Measurements from ENCODE around the gene C1QTNF12. TPM values are rescaled to one million over a fixed set of nuclear protein-coding genes. Genes with fewer than 3 reads are reported as not detected.
"Not testable (repeated sequence)": the region's sequence is repeated elsewhere in the genome, so short reads cannot be mapped to it uniquely, and the experiment has no call there.

C1QTNF12 gene
- total RNA-seq, 2 experiments from 2014 or later: 2.4 to 3.8 TPM

- H3K9me3 Mint-ChIP-seq: no peaks in the 10 kb centered on the region
- no peak overlapping the region for H3K27ac Mint-ChIP-seq
- H3K36me3 Mint-ChIP-seq: peaks cover 35% of the 10 kb centered on the region
- peaks cover 8% of the 10 kb centered on the region for H3K4me1 Mint-ChIP-seq
- H3K4me3 Mint-ChIP-seq: no peak overlapping the region
- no peak for DNase-seq
- no peaks in the 10 kb centered on the region for H3K27me3 Mint-ChIP-seq
Observed at GRCh38 chr1:1255611-1256010, 9.1 kb upstream of the C1QTNF12 start.

GRCh38 chr1:1255078-1255477, 8.6 kb upstream of the C1QTNF12 start:
- Mint-ChIP-seq H3K9me3 (no peaks in the 10 kb centered on the region), H3K27me3 (no peaks in the 10 kb centered on the region), H3K36me3 (peaks cover 35% of the 10 kb centered on the region), H3K27ac (no peak overlapping the region), H3K4me3 (no peak overlapping the region), H3K4me1 (peaks cover 11% of the 10 kb centered on the region)
- DNase-seq: no peak

- no peak overlapping the region for H3K27ac Mint-ChIP-seq
- no peaks in the 10 kb centered on the region for H3K9me3 Mint-ChIP-seq
Observed at GRCh38 chr1:1254667-1254998, 8.1 kb upstream of the C1QTNF12 start.

GRCh38 chr1:1253972-1254666, 7.6 kb upstream of the C1QTNF12 start:
- no peak overlapping the region for H3K4me3 Mint-ChIP-seq
- peaks cover 14% of the 10 kb centered on the region for H3K4me1 Mint-ChIP-seq
- H3K36me3 Mint-ChIP-seq: peaks cover 29% of the 10 kb centered on the region
- no peaks in the 10 kb centered on the region for H3K27me3 Mint-ChIP-seq
- DNase-seq: no peak
- no peaks in the 10 kb centered on the region for H3K9me3 Mint-ChIP-seq
- no peak overlapping the region for H3K27ac Mint-ChIP-seq

More at GRCh38 chr1:1254667-1254998, 8.1 kb upstream of the C1QTNF12 start:
- H3K4me1 Mint-ChIP-seq: peaks cover 13% of the 10 kb centered on the region
- no peak for DNase-seq
- H3K36me3 Mint-ChIP-seq: peaks cover 32% of the 10 kb centered on the region
- no peaks in the 10 kb centered on the region for H3K27me3 Mint-ChIP-seq
- H3K4me3 Mint-ChIP-seq: no peak overlapping the region

- Mint-ChIP-seq H3K4me1 (peaks cover 14% of the 10 kb centered on the region), H3K27me3 (no peaks in the 10 kb centered on the region), H3K36me3 (peaks cover 26% of the 10 kb centered on the region), H3K27ac (peak overlapping the region; percentile 38), H3K9me3 (no peaks in the 10 kb centered on the region), H3K4me3 (no peak overlapping the region)
- no peak for DNase-seq
Observed at GRCh38 chr1:1253314-1253713, 6.8 kb upstream of the C1QTNF12 start.

GRCh38 chr1:1250786-1251284, 4.3 kb upstream of the C1QTNF12 start:
- no peaks in the 10 kb centered on the region for H3K27me3 Mint-ChIP-seq
- peaks cover 21% of the 10 kb centered on the region for H3K36me3 Mint-ChIP-seq
- H3K9me3 Mint-ChIP-seq: no peaks in the 10 kb centered on the region
- H3K4me1 Mint-ChIP-seq: peaks cover 14% of the 10 kb centered on the region
- peak; percentile 81 for DNase-seq
- H3K27ac Mint-ChIP-seq: peak overlapping the region; percentile 93
- peak overlapping the region; percentile 54 for H3K4me3 Mint-ChIP-seq

GRCh38 chr1:1248009-1248913, 1.7 kb upstream of the C1QTNF12 start:
- H3K9me3 Mint-ChIP-seq, H3K27ac Mint-ChIP-seq, H3K27me3 Mint-ChIP-seq, H3K4me3 Mint-ChIP-seq, DNase-seq: not testable (repeated sequence)
- Mint-ChIP-seq H3K36me3 (peaks cover 18% of the 10 kb centered on the region), H3K4me1 (peaks cover 14% of the 10 kb centered on the region)

- Mint-ChIP-seq H3K4me3 (no peak overlapping the region), H3K27me3 (no peaks in the 10 kb centered on the region), H3K9me3 (no peaks in the 10 kb centered on the region), H3K27ac (no peak overlapping the region), H3K4me1 (peaks cover 14% of the 10 kb centered on the region), H3K36me3 (peaks cover 12% of the 10 kb centered on the region)
- DNase-seq: no peak
Observed at GRCh38 chr1:1247341-1247913, 905 bp upstream of the C1QTNF12 start.

- H3K27ac Mint-ChIP-seq: no peak overlapping the region
- no peak for DNase-seq
- no peaks in the 10 kb centered on the region for H3K27me3 Mint-ChIP-seq
- no peaks in the 10 kb centered on the region for H3K9me3 Mint-ChIP-seq
- peaks cover 11% of the 10 kb centered on the region for H3K4me1 Mint-ChIP-seq
- no peak overlapping the region for H3K4me3 Mint-ChIP-seq
- peaks cover 6% of the 10 kb centered on the region for H3K36me3 Mint-ChIP-seq
Observed at GRCh38 chr1:1245817-1246576, 525 bp downstream of the C1QTNF12 start.

- Mint-ChIP-seq H3K27me3 (no peaks in the 10 kb centered on the region), H3K4me3 (no peak overlapping the region), H3K9me3 (no peaks in the 10 kb centered on the region), H3K27ac (no peak overlapping the region), H3K36me3 (peaks cover 3% of the 10 kb centered on the region), H3K4me1 (peaks cover 7% of the 10 kb centered on the region)
- DNase-seq: no peak
Observed at GRCh38 chr1:1245178-1245816, 1.2 kb downstream of the C1QTNF12 start.

GRCh38 chr1:1244192-1244811, 2.2 kb downstream of the C1QTNF12 start:
- H3K4me3 Mint-ChIP-seq: no peak overlapping the region
- no peak for DNase-seq
- H3K4me1 Mint-ChIP-seq: no peaks in the 10 kb centered on the region
- H3K36me3 Mint-ChIP-seq: no peaks in the 10 kb centered on the region
- no peaks in the 10 kb centered on the region for H3K27me3 Mint-ChIP-seq
- H3K27ac Mint-ChIP-seq: no peak overlapping the region
- H3K9me3 Mint-ChIP-seq: no peaks in the 10 kb centered on the region

- Mint-ChIP-seq H3K36me3 (no peaks in the 10 kb centered on the region), H3K27me3 (no peaks in the 10 kb centered on the region), H3K9me3 (no peaks in the 10 kb centered on the region), H3K4me3 (no peak overlapping the region), H3K4me1 (no peaks in the 10 kb centered on the region), H3K27ac (no peak overlapping the region)
- DNase-seq: no peak
Observed at GRCh38 chr1:1243807-1244191, 2.7 kb downstream of the C1QTNF12 start.

GRCh38 chr1:1243266-1243660, 3.3 kb downstream of the C1QTNF12 start:
- H3K27ac Mint-ChIP-seq: no peak overlapping the region
- H3K9me3 Mint-ChIP-seq: no peaks in the 10 kb centered on the region
- no peak for DNase-seq
- no peaks in the 10 kb centered on the region for H3K4me1 Mint-ChIP-seq
- H3K36me3 Mint-ChIP-seq: no peaks in the 10 kb centered on the region
- no peak overlapping the region for H3K4me3 Mint-ChIP-seq
- no peaks in the 10 kb centered on the region for H3K27me3 Mint-ChIP-seq
